ENCODE data around the gene KCNJ5. TPM values are rescaled to one million over a fixed set of nuclear protein-coding genes. Genes with fewer than 3 reads are reported as not detected.

The KCNJ5 gene
- total RNA-seq, 1 experiment from 2014 or later: 0.17 TPM

DNA sequence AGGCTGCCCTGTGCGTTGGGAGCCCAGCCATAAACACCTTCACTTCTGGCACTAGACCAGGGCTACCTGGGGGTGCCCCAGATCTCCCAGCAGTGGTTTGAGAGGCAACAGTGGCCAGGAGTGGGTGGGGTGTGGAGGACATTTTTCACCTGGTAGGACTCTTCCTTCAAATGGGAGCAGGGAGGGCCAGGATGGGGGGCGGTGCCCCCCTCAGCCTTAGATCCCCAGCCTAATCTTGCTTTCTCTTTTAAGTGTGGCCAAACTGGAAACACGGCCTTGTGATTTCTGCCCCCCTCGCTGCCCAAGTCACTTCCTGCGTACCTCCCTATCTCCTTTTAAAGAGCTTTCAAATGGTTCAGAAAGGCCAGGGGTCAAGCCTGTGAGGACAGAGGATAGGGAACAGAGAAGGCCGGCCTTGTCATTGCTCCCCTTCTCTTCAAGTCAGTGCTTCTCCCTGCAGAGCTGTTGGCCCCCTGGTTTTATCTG lies 800 bp downstream of the KCNJ5 start:
- ChIA-PET POLR2A (interaction anchor here (1.4 to 3.0 kb wide), 2 partner anchors 14 to 16 kb away, joined by 7 to 14 read pairs; no protein-coding TSS in a partner anchor), CTCF (interaction anchor here (0.9 to 3.9 kb wide), 4 partner anchors 14 to 65 kb away, joined by 3 to 22 read pairs (median 5); no protein-coding TSS in a partner anchor), RAD21 (ENCODE audit: low non-redundant PET in 1 of 2, low total read pairs in 2 of 2, uncharacterized antibody in 2 of 2, unreplicated experiment in 2 of 2) (no interaction called here)
- H3K9me3 ChIP-seq (ENCODE audit: control insufficient read depth in 1 of 2, insufficient read depth in 1 of 2, low read depth in 1 of 2, low read length in 2 of 2): no peaks in the 10 kb centered on the region
- no peak overlapping the region for H3K4me3 ChIP-seq (replicated peaks in 1 of 2; ENCODE audit: low read depth in 1 of 2, low read length in 2 of 2)
- peaks cover 9 to 18% of the 10 kb centered on the region in 2 experiments; a peak in 3 of 4 replicates for H3K4me1 ChIP-seq (ENCODE audit: control insufficient read depth in 1 of 2, insufficient read depth in 2 of 2, low read length in 2 of 2)
- H3K79me2 ChIP-seq (ENCODE audit: insufficient read depth, low read length): no peaks in the 10 kb centered on the region
- no peaks in the 10 kb centered on the region for H3K9me2 ChIP-seq (ENCODE audit: insufficient read depth)
- 0 out of 2 replicates have a peak overlapping the region, but pooled peaks have one; percentile 97 for H3K4me2 ChIP-seq (ENCODE audit: low read length)
- DNase-seq (ENCODE audit: low read depth, low spot score) (no peak), ATAC-seq (no peak)
- H2AFZ ChIP-seq (ENCODE audit: low read depth, low read length, poor library complexity, severe bottlenecking): no peak overlapping the region
- no peaks in the 10 kb centered on the region for H3K36me3 ChIP-seq (ENCODE audit: control insufficient read depth in 1 of 2, insufficient read depth in 2 of 2, low read length in 2 of 2)
- no TSS peak for BruUV-seq (replicated peaks)
- H3K9ac ChIP-seq (ENCODE audit: low read length): no peak overlapping the region
- no peak for TF ChIP-seq POLR2A (IDR thresholded peaks at IDR 0.05; ENCODE audit: borderline replicate concordance, extremely low read depth, insufficient read depth, insufficient read length)
- TF ChIP-seq EZH2phosphoT487 (IDR thresholded peaks at IDR 0.05; ENCODE audit: borderline replicate concordance): no peak
- no peak for TF ChIP-seq CBX3 (IDR thresholded peaks at IDR 0.05; ENCODE audit: low read depth)
- TF ChIP-seq EZH2 (IDR thresholded peaks at IDR 0.05): no peak
- TF ChIP-seq, protein P1, sequence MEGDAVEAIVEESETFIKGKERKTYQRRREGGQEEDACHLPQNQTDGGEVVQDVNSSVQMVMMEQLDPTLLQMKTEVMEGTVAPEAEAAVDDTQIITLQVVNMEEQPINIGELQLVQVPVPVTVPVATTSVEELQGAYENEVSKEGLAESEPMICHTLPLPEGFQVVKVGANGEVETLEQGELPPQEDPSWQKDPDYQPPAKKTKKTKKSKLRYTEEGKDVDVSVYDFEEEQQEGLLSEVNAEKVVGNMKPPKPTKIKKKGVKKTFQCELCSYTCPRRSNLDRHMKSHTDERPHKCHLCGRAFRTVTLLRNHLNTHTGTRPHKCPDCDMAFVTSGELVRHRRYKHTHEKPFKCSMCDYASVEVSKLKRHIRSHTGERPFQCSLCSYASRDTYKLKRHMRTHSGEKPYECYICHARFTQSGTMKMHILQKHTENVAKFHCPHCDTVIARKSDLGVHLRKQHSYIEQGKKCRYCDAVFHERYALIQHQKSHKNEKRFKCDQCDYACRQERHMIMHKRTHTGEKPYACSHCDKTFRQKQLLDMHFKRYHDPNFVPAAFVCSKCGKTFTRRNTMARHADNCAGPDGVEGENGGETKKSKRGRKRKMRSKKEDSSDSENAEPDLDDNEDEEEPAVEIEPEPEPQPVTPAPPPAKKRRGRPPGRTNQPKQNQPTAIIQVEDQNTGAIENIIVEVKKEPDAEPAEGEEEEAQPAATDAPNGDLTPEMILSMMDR (IDR thresholded peaks at IDR 0.05 in 2 of 3, conservative IDR thresholded peaks at IDR 0.05 in 1 of 3; ENCODE audit: borderline replicate concordance in 1 of 3, insufficient read depth in 1 of 3, low read depth in 2 of 3, low read length in 2 of 3): no peak
- TF ChIP-seq EGR1 (IDR thresholded peaks at IDR 0.05; ENCODE audit: low read depth): no peak
- no peak for TF ChIP-seq TCF7L2 (IDR thresholded peaks at IDR 0.05; ENCODE audit: borderline replicate concordance, extremely low read depth, insufficient read depth, insufficient read length)
- TF ChIP-seq SIN3A (IDR thresholded peaks at IDR 0.05; ENCODE audit: low read depth): no peak
- no peak for TF ChIP-seq ZNF274 (IDR thresholded peaks at IDR 0.05; ENCODE audit: low read depth, low read length)
- TF ChIP-seq, protein P2, sequence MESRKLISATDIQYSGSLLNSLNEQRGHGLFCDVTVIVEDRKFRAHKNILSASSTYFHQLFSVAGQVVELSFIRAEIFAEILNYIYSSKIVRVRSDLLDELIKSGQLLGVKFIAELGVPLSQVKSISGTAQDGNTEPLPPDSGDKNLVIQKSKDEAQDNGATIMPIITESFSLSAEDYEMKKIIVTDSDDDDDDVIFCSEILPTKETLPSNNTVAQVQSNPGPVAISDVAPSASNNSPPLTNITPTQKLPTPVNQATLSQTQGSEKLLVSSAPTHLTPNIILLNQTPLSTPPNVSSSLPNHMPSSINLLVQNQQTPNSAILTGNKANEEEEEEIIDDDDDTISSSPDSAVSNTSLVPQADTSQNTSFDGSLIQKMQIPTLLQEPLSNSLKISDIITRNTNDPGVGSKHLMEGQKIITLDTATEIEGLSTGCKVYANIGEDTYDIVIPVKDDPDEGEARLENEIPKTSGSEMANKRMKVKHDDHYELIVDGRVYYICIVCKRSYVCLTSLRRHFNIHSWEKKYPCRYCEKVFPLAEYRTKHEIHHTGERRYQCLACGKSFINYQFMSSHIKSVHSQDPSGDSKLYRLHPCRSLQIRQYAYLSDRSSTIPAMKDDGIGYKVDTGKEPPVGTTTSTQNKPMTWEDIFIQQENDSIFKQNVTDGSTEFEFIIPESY (IDR thresholded peaks at IDR 0.05; ENCODE audit: extremely low read depth, insufficient replicate concordance, low read length): no peak
- no peak for TF ChIP-seq ZFX (IDR thresholded peaks at IDR 0.05)
- TF ChIP-seq SRF (IDR thresholded peaks at IDR 0.05; ENCODE audit: low read depth): no peak
- H4K20me1 ChIP-seq (ENCODE audit: insufficient read depth): no peaks in the 10 kb centered on the region
- no peak overlapping the region for H3K27ac ChIP-seq (ENCODE audit: low read depth, low read length)
- no peaks in the 10 kb centered on the region for H3K27me3 ChIP-seq (ENCODE audit: insufficient read depth, low read length)
- intact Hi-C loops (cut with micrococcal nuclease): no loop called here
